Muscle layer of colon (tissue), 2 donors: ENCODE data around the gene DOCK7.
"Not testable (repeated sequence)": the region's sequence is repeated elsewhere in the genome, so short reads cannot be mapped to it uniquely, and the experiment has no call there.

Experiments used
- H3K27ac ChIP-seq: one replicate; pipeline ENCODE4 v1.7.0; 2013; ENCODE audit warnings: low read depth, mild to moderate bottlenecking, low read length, moderate library complexity
- H3K27me3 ChIP-seq, 2 donors: one replicate each; pipeline ENCODE4 v1.7.0; 2013; ENCODE audit warnings: low read length in 2 of 2, mild to moderate bottlenecking in 2 of 2; ENCODE audit not compliant: insufficient read depth in 2 of 2, control insufficient read depth in 1 of 2
- H3K36me3 ChIP-seq: one replicate; pipeline ENCODE4 v1.7.0; 2013; ENCODE audit warnings: mild to moderate bottlenecking, low read length; ENCODE audit not compliant: insufficient read depth
- H3K4me1 ChIP-seq: one replicate; pipeline ENCODE4 v1.7.0; 2013; ENCODE audit warnings: mild to moderate bottlenecking, low read length; ENCODE audit not compliant: insufficient read depth
- H3K4me3 ChIP-seq, 2 donors: one replicate each; pipeline ENCODE4 v1.7.0; 2013; ENCODE audit warnings: low read length in 2 of 2, low read depth in 1 of 2, mild to moderate bottlenecking in 1 of 2, moderate library complexity in 1 of 2
- H3K9ac ChIP-seq: one replicate; pipeline ENCODE4 v1.7.0; 2013; ENCODE audit warnings: low read length
- H3K9me3 ChIP-seq: one replicate; pipeline ENCODE4 v1.7.0; 2013; ENCODE audit warnings: mild to moderate bottlenecking, low read length
- donor health status: abdominal sarcoma.
- donor health status: Adenocarcinoma of cecum.

The DOCK7 gene

GRCh38 chr1:62571517-62571916, 116.7 kb downstream of the DOCK7 start:
- H3K27me3 ChIP-seq, H3K4me3 ChIP-seq, H3K9me3 ChIP-seq, H3K4me1 ChIP-seq, H3K27ac ChIP-seq, H3K9ac ChIP-seq, H3K36me3 ChIP-seq: not testable (repeated sequence)

DNA sequence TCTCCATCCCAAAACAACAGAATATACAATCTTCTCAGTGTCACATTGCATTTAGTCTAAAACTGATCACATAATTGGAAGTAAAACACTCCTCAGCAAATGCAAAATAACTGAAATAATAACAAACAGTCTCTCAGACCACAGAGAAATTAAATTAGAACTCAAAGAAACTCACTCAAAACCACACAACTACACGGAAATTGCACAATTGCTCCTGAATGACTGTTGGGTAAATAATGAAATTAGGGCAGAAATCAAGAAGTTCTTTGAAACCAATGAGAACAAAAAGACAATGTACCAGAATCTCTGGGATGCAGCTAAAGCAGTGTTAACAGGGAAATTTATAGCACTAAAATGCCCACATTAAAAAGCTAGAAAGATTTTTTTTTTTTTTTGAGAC, 120.3 kb downstream of the DOCK7 start:
- H3K36me3 ChIP-seq, H3K9me3 ChIP-seq, H3K4me1 ChIP-seq, H3K27ac ChIP-seq, H3K9ac ChIP-seq, H3K27me3 ChIP-seq, H3K4me3 ChIP-seq: not testable (repeated sequence)

DNA sequence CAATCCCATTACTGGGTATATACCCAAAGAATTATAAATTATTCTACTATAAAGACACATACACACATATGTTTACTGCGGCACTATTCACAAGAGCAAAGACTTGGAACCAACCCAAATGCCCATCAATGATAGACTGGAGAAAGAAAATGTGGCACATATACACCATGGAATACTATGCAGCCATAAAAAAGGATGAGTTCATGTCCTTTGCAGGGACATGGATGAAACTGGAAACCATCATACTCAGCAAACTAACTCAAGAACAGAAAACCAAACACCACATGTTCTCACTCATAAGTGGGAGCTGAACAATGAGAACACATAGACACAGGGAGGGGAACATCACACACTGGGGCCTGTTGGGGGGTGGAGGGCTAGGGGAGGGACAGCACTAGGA, 121.0 kb downstream of the DOCK7 start:
- H3K27ac ChIP-seq, H3K27me3 ChIP-seq, H3K9me3 ChIP-seq, H3K4me3 ChIP-seq, H3K9ac ChIP-seq, H3K36me3 ChIP-seq, H3K4me1 ChIP-seq: not testable (repeated sequence)

- Histone ChIP-seq H3K9ac (no peak overlapping the region), H3K27ac (no peak overlapping the region), H3K4me1 (no peaks in the 10 kb centered on the region), H3K36me3 (no peaks in the 10 kb centered on the region), H3K9me3 (no peaks in the 10 kb centered on the region), H3K27me3 (no peaks in the 10 kb centered on the region), H3K4me3 (no peak overlapping the region)
These were observed 126.9 kb downstream of the DOCK7 start for GRCh38 chr1:62561306-62561705.

- H3K9ac ChIP-seq: no peak overlapping the region
- H3K4me3 ChIP-seq: no peak overlapping the region
- no peaks in the 10 kb centered on the region for H3K4me1 ChIP-seq
- H3K27me3 ChIP-seq: no peaks in the 10 kb centered on the region
- no peaks in the 10 kb centered on the region for H3K9me3 ChIP-seq
- H3K36me3 ChIP-seq: peaks cover 6% of the 10 kb centered on the region
- no peak overlapping the region for H3K27ac ChIP-seq
These were observed 143.6 kb downstream of the DOCK7 start for GRCh38 chr1:62544570-62544969.

DNA sequence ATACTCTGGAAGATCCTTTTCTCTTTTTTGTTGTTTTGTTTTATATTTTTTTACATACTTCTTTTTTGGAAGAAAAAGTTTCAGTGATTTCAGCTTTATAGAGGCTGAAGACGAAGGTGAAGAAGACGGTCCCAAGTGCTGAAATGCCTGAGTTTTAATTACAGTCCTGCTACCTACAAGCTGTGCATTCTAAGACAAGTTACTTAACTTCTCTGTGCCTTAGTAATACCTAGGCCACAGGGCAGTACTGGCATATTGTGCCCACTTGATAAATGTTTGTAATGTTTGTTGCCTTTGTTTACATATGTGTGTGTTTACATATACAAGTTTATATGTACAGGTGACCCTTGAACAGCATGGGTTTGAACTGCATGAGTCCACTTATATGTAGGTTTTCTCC, 147.1 kb downstream of the DOCK7 start:
- Histone ChIP-seq H3K9ac (no peak overlapping the region), H3K9me3 (no peaks in the 10 kb centered on the region), H3K36me3 (peaks cover 20% of the 10 kb centered on the region)

GRCh38 chr1:62539028-62539447, 149.1 kb downstream of the DOCK7 start:
- Histone ChIP-seq H3K4me3 (no peak overlapping the region), H3K9ac (no peak overlapping the region), H3K9me3 (no peaks in the 10 kb centered on the region), H3K36me3 (peaks cover 20% of the 10 kb centered on the region), H3K27ac (no peak overlapping the region), H3K27me3 (no peaks in the 10 kb centered on the region), H3K4me1 (no peaks in the 10 kb centered on the region)

More for the DNA sequence above, 147.1 kb downstream of the DOCK7 start:
- no peaks in the 10 kb centered on the region for H3K27me3 ChIP-seq
- no peak overlapping the region for H3K4me3 ChIP-seq
- H3K27ac ChIP-seq: no peak overlapping the region
- no peaks in the 10 kb centered on the region for H3K4me1 ChIP-seq

GRCh38 chr1:62536865-62537264, 151.3 kb downstream of the DOCK7 start:
- H3K9ac ChIP-seq: no peak overlapping the region
- H3K27me3 ChIP-seq: no peaks in the 10 kb centered on the region
- no peak overlapping the region for H3K27ac ChIP-seq
- H3K9me3 ChIP-seq: no peaks in the 10 kb centered on the region
- H3K4me3 ChIP-seq: no peak overlapping the region
- no peaks in the 10 kb centered on the region for H3K4me1 ChIP-seq
- H3K36me3 ChIP-seq: peaks cover 14% of the 10 kb centered on the region

- Histone ChIP-seq H3K9ac (no peak overlapping the region), H3K27ac (no peak overlapping the region), H3K9me3 (no peaks in the 10 kb centered on the region), H3K36me3 (peaks cover 4% of the 10 kb centered on the region), H3K4me1 (no peaks in the 10 kb centered on the region), H3K4me3 (no peak overlapping the region), H3K27me3 (no peaks in the 10 kb centered on the region)
These were observed 157.6 kb downstream of the DOCK7 start for GRCh38 chr1:62530516-62531154.

GRCh38 chr1:62529227-62529626, 159.0 kb downstream of the DOCK7 start:
- Histone ChIP-seq H3K9ac (no peak overlapping the region), H3K4me3 (no peak overlapping the region), H3K9me3 (no peaks in the 10 kb centered on the region), H3K27me3 (no peaks in the 10 kb centered on the region), H3K4me1 (no peaks in the 10 kb centered on the region), H3K27ac (no peak overlapping the region), H3K36me3 (peaks cover 4% of the 10 kb centered on the region)

- no peak overlapping the region for H3K4me3 ChIP-seq
- no peak overlapping the region for H3K9ac ChIP-seq
These were observed 160.2 kb downstream of the DOCK7 start for GRCh38 chr1:62528015-62528414.

DNA sequence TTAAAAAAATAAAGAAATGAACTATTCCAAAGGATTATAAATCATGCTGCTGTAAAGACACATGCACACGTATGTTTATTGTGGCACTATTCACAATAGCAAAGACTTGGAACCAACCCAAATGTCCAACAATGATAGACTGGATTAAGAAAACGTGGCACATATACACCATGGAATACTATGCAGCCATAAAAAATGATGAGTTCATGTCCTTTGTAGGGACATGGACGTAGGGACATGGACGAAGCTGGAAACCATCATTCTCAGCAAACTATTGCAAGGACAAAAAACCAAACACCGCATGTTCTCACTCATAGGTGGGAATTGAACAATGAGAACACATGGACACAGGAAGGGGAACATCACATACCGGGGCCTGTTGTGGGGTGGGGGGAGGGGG, 160.8 kb downstream of the DOCK7 start:
- not testable (repeated sequence) for H3K27me3 ChIP-seq, H3K36me3 ChIP-seq, H3K27ac ChIP-seq, H3K9me3 ChIP-seq, H3K4me3 ChIP-seq, H3K9ac ChIP-seq, H3K4me1 ChIP-seq

More at GRCh38 chr1:62528015-62528414, 160.2 kb downstream of the DOCK7 start:
- H3K9me3 ChIP-seq: no peaks in the 10 kb centered on the region
- no peaks in the 10 kb centered on the region for H3K27me3 ChIP-seq
- H3K36me3 ChIP-seq: peaks cover 4% of the 10 kb centered on the region
- no peaks in the 10 kb centered on the region for H3K4me1 ChIP-seq
- H3K27ac ChIP-seq: no peak overlapping the region
